K562 (cell line): ENCODE data around the gene AMY1B. TPM values are rescaled to one million over a fixed set of nuclear protein-coding genes. Genes with fewer than 3 reads are reported as not detected.
"Not testable (repeated sequence)": the region's sequence is repeated elsewhere in the genome, so short reads cannot be mapped to it uniquely, and the experiment has no call there.

Experiments used
- ATAC-seq: fragments of 200-7000 bp; cut with Tn5 transposase; 3 replicates; pipeline ENCODE4 v1.9.1; 2020; ENCODE audit warnings: moderate library complexity
- BruUV-seq: library from RNA; stranded (reverse); fragments of 400-500 nt; replicated peaks from 2 replicates; lab custom pipeline; 2021; lab: Mats Ljungman, UMichigan
- CTCF ChIA-PET: fragments of 300-600 bp; formaldehyde crosslinking; extraction: SDS; loops from one replicate; lab custom pipeline; 2021; ENCODE audit warnings: low intra/inter-chr PET ratio; lab: Yijun Ruan, JAX
- POLR2A ChIA-PET: fragments of 300-600, 350-650 bp; sonication (Branson Sonifier 250); formaldehyde crosslinking; extraction: SDS; loops from one replicate; lab custom pipeline; 2021; ENCODE audit warnings: antibody characterized with exemption, inconsistent platforms; lab: Yijun Ruan, JAX
- DNase-seq, 4 experiments: peaks; one replicate each; pipeline versions ENCODE4 v3.0.0 to v3.0.0-alpha.2; 2011 to 2018; ENCODE audit warnings: low spot score in 3 of 4, mixed read lengths in 3 of 4; ENCODE audit errors: extremely low read depth in 1 of 4
- FAIRE-seq: peaks from 2 replicates; lab custom pipeline; 2011; peaks lifted over from hg19 to GRCh38; lab: Jason Lieb, UNC
- H2AFZ ChIP-seq: 2 replicates; pipeline ENCODE4 v1.6.0; 2011; ENCODE audit warnings: low read depth, low read length, control low read depth, inconsistent platforms
- H3K27ac ChIP-seq: fragments of 200-600 bp; 3 replicates; pipeline ENCODE4 v1.8.0; 2011; ENCODE audit warnings: low read depth, mild to moderate bottlenecking, control low read depth, inconsistent platforms, low read length, moderate library complexity, mixed read lengths; ENCODE audit errors: extremely low read depth
- H3K27me3 ChIP-seq, 2 experiments: fragments of 300-600 bp in 1 of 2; 2 replicates in 1 of 2; 3 replicates in 1 of 2; pipeline versions ENCODE4 v1.6.0 to v1.8.0; 2011; ENCODE audit warnings: inconsistent platforms in 2 of 2, low read length in 2 of 2, mild to moderate bottlenecking in 1 of 2, mixed read lengths in 1 of 2, moderate library complexity in 1 of 2; ENCODE audit not compliant: control insufficient read depth in 2 of 2, insufficient read depth in 2 of 2
- H3K36me3 ChIP-seq: fragments of 300-600 bp; 3 replicates; pipeline ENCODE4 v1.8.0; 2011; ENCODE audit warnings: mild to moderate bottlenecking, low read length, inconsistent platforms; ENCODE audit not compliant: control insufficient read depth, insufficient read depth
- H3K4me1 ChIP-seq, 2 experiments: fragments of 200-600 bp in 1 of 2; replicated peaks in 1 of 2; 2 replicates in 1 of 2; 3 replicates in 1 of 2; pipeline versions ENCODE4 v1.5.1 to v1.8.0; 2011; ENCODE audit warnings: inconsistent platforms in 2 of 2, low read length in 2 of 2, mild to moderate bottlenecking in 1 of 2, mixed read lengths in 1 of 2, moderate library complexity in 1 of 2; ENCODE audit not compliant: control insufficient read depth in 2 of 2, insufficient read depth in 2 of 2
- H3K4me2 ChIP-seq: 2 replicates; pipeline ENCODE4 v1.6.1; 2011; ENCODE audit warnings: low read length, control low read depth, inconsistent platforms, mixed read lengths; ENCODE audit not compliant: insufficient read depth
- H3K4me3 ChIP-seq: fragments of 200-600 bp; sonication (generic), shearing (Covaris generic); 2 replicates; pipeline ENCODE4 v1.5.1; 2016; ENCODE audit warnings: control low read depth, inconsistent platforms
- H3K79me2 ChIP-seq: fragments of 200-600 bp; 3 replicates; pipeline ENCODE4 v1.8.0; 2011; ENCODE audit warnings: low read length, inconsistent platforms; ENCODE audit not compliant: control insufficient read depth, insufficient read depth
- H3K9ac ChIP-seq, 2 experiments: 2 replicates each; pipeline versions ENCODE4 v1.6.0 to v1.6.1; 2011; ENCODE audit warnings: low read depth in 2 of 2, low read length in 2 of 2, control low read depth in 1 of 2, inconsistent platforms in 1 of 2, mild to moderate bottlenecking in 1 of 2, mixed read lengths in 1 of 2; ENCODE audit not compliant: insufficient read depth in 1 of 2
- H3K9me1 ChIP-seq: one replicate; pipeline ENCODE4 v1.6.0; 2011; ENCODE audit warnings: inconsistent platforms, mild to moderate bottlenecking, low read length, moderate library complexity; ENCODE audit not compliant: control insufficient read depth, insufficient read depth
- H3K9me3 ChIP-seq: replicated peaks from 2 replicates; pipeline ENCODE4 v1.5.1; 2011; ENCODE audit warnings: low read depth, low read length, inconsistent platforms; ENCODE audit not compliant: control insufficient read depth, insufficient read depth
- H4K20me1 ChIP-seq: replicated peaks from 2 replicates; pipeline ENCODE4 v1.6.1; 2011; ENCODE audit warnings: low read length, inconsistent platforms, mixed read lengths; ENCODE audit not compliant: control insufficient read depth, insufficient read depth
- WGBS: fragments of 100-300 bp; shearing (Covaris generic); methylation state at CpG from one replicate; pipeline ENCODE4 v1.1.6; 2016; ENCODE audit warnings: low coverage, mixed read lengths; ENCODE audit not compliant: insufficient coverage; ENCODE audit errors: missing lambda C conversion rate; 5-methylcytosine and 5-hydroxymethylcytosine counted together
- in situ Hi-C: fragments of 300-500 bp; cut with MboI; formaldehyde crosslinking; loops from 4 replicates; pipeline ENCODE4 v1.15.0; 2018; ENCODE audit warnings: inconsistent platforms, mixed read lengths
- intact Hi-C: fragments of 100-400 bp; cut with micrococcal nuclease; formaldehyde crosslinking; loops from 2 replicates; pipeline ENCODE4 v1.14.2; 2022
- polyA plus RNA-seq, 8 experiments: library from polyadenylated mRNA; depleted of rRNA in 4 of 8; stranded (reverse) in 5 of 8; unstranded in 3 of 8; fragments of >200 nt; fragmentation: Nextera tagmentation in 2 of 8; fragmentation: Illumina TruSeq in 1 of 8; extraction: Ambion mirVana in 2 of 8; extraction: Trizol in 1 of 8; gene quantifications; 2 replicates each; pipeline versions ENCODE4 v1.2.1 to v1.2.3, GENCODE V29; 2011 to 2014; ENCODE audit warnings: inconsistent platforms in 1 of 8, missing spikeins in 1 of 8
- total RNA-seq, 7 experiments: library from RNA; depleted of rRNA in 6 of 7; stranded (reverse); fragments of >200 nt in 6 of 7; fragmentation: Illumina TruSeq in 2 of 7; extraction: Trizol in 2 of 7; gene quantifications; 2 replicates each; pipeline versions ENCODE4 v1.2.1 to v1.2.3, GENCODE V29; 2011 to 2021; ENCODE audit warnings: low replicate concordance in 1 of 7

The AMY1B gene
- total and polyA plus RNA-seq, 9 of the 15 experiments (the other 6 are each of a cell fraction or from before 2014, with no cell fraction given) = not detected

GRCh38 chr1:103738031-103738430 is 42.0 kb upstream of the AMY1B start:
- DNase-seq, ATAC-seq, POLR2A ChIA-PET, H3K4me2 ChIP-seq, H3K4me1 ChIP-seq, H3K9me3 ChIP-seq, in situ Hi-C loops, H2AFZ ChIP-seq, H3K27ac ChIP-seq, BruUV-seq, CTCF ChIA-PET, H4K20me1 ChIP-seq, H3K4me3 ChIP-seq, H3K27me3 ChIP-seq, H3K9ac ChIP-seq, H3K36me3 ChIP-seq, H3K79me2 ChIP-seq, H3K9me1 ChIP-seq, intact Hi-C loops, FAIRE-seq: not testable (repeated sequence)
- WGBS = no CpG with 5 or more reads among the region's 3 CpGs

- H4K20me1 ChIP-seq, H3K4me2 ChIP-seq, BruUV-seq, H3K36me3 ChIP-seq, POLR2A ChIA-PET, H3K9ac ChIP-seq, DNase-seq, H3K4me3 ChIP-seq, FAIRE-seq, H2AFZ ChIP-seq, H3K79me2 ChIP-seq, H3K9me3 ChIP-seq, CTCF ChIA-PET, H3K27ac ChIP-seq, H3K27me3 ChIP-seq, H3K9me1 ChIP-seq, H3K4me1 ChIP-seq, in situ Hi-C loops, ATAC-seq, intact Hi-C loops: not testable (repeated sequence)
- WGBS = no CpG with 5 or more reads among the region's 3 CpGs
Observed at GRCh38 chr1:103735334-103735733, 39.3 kb upstream of the AMY1B start.

- H3K4me1 ChIP-seq, H3K4me2 ChIP-seq, in situ Hi-C loops, DNase-seq, intact Hi-C loops, H3K27ac ChIP-seq, H3K36me3 ChIP-seq, H4K20me1 ChIP-seq, H3K27me3 ChIP-seq, H3K9me1 ChIP-seq, H3K9me3 ChIP-seq, H2AFZ ChIP-seq, ATAC-seq, BruUV-seq, H3K9ac ChIP-seq, POLR2A ChIA-PET, H3K4me3 ChIP-seq, CTCF ChIA-PET, H3K79me2 ChIP-seq, FAIRE-seq: not testable (repeated sequence)
- WGBS = no CpG with 5 or more reads among the region's 2 CpGs
Observed at GRCh38 chr1:103721473-103721872, 25.5 kb upstream of the AMY1B start.

GRCh38 chr1:103717404-103717803 is 21.4 kb upstream of the AMY1B start:
- H3K4me3 ChIP-seq, ATAC-seq, FAIRE-seq, H3K4me2 ChIP-seq, POLR2A ChIA-PET, H3K9ac ChIP-seq, H3K79me2 ChIP-seq, H3K27ac ChIP-seq, DNase-seq, H3K9me1 ChIP-seq, H2AFZ ChIP-seq, intact Hi-C loops, H3K36me3 ChIP-seq, CTCF ChIA-PET, BruUV-seq, H3K27me3 ChIP-seq, H4K20me1 ChIP-seq, H3K4me1 ChIP-seq, H3K9me3 ChIP-seq: not testable (repeated sequence)
- under 1% methylated on average over 4 of the region's 6 CpGs for WGBS
- in situ Hi-C loops = loop anchor here (5.0 kb wide), 1 partner anchor 95 kb away; no protein-coding TSS in a partner anchor
